Keratinocyte (primary cell): ENCODE data around the gene COX5A. TPM values are rescaled to one million over a fixed set of nuclear protein-coding genes. Genes with fewer than 3 reads are reported as not detected.

Experiments
- DNase-seq: peaks from one replicate; pipeline ENCODE4 v3.0.0-alpha.2; 2011; ENCODE audit warnings: low read depth, missing footprints, low spot score
- FAIRE-seq: peaks from 2 replicates; lab custom pipeline; 2011; peaks lifted over from hg19 to GRCh38; lab: Jason Lieb, UNC
- H2AFZ ChIP-seq: 2 replicates; pipeline ENCODE4 v1.6.0; 2012; ENCODE audit warnings: low read length, control low read depth, inconsistent platforms; ENCODE audit not compliant: control insufficient read depth
- H3K27ac ChIP-seq: 2 replicates; pipeline ENCODE4 v1.5.1; 2011; ENCODE audit warnings: low read length; ENCODE audit not compliant: control insufficient read depth, insufficient read depth
- H3K27me3 ChIP-seq: 3 replicates; pipeline ENCODE4 v1.6.0; 2011; ENCODE audit warnings: low read length; ENCODE audit not compliant: control insufficient read depth, insufficient read depth; ENCODE audit errors: extremely low read depth
- H3K36me3 ChIP-seq, 2 experiments: 2 replicates in 1 of 2; 3 replicates in 1 of 2; pipeline ENCODE4 v1.5.1; 2011; ENCODE audit warnings: low read length in 2 of 2, mild to moderate bottlenecking in 1 of 2; ENCODE audit not compliant: control insufficient read depth in 2 of 2, insufficient read depth in 2 of 2; ENCODE audit errors: extremely low read depth in 1 of 2
- H3K4me1 ChIP-seq: 3 replicates; pipeline ENCODE4 v1.5.1; 2011; ENCODE audit warnings: low read length; ENCODE audit not compliant: control insufficient read depth, insufficient read depth; ENCODE audit errors: extremely low read depth
- H3K4me2 ChIP-seq: 3 replicates; pipeline ENCODE4 v1.6.0; 2011; ENCODE audit warnings: low read depth, low read length; ENCODE audit not compliant: control insufficient read depth, insufficient read depth; ENCODE audit errors: extremely low read depth
- H3K4me3 ChIP-seq, 3 experiments: fragments of 200-600 bp in 1 of 3; sonication (generic) in 1 of 3; 2 replicates in 2 of 3; 3 replicates in 1 of 3; pipeline ENCODE4 v1.5.1; 2011 to 2016; ENCODE audit warnings: low read length in 3 of 3, mild to moderate bottlenecking in 3 of 3, control low read depth in 2 of 3, inconsistent platforms in 1 of 3, low read depth in 1 of 3, mixed read lengths in 1 of 3, mixed run types in 1 of 3, moderate library complexity in 1 of 3; ENCODE audit not compliant: control insufficient read depth in 2 of 3, insufficient read depth in 2 of 3; ENCODE audit errors: extremely low read depth in 1 of 3
- H3K79me2 ChIP-seq: 2 replicates; pipeline ENCODE4 v1.6.0; 2012; ENCODE audit warnings: low read length; ENCODE audit not compliant: control insufficient read depth, insufficient read depth
- H3K9ac ChIP-seq: 3 replicates; pipeline ENCODE4 v1.6.0; 2011; ENCODE audit warnings: low read length; ENCODE audit not compliant: control insufficient read depth, insufficient read depth; ENCODE audit errors: extremely low read depth
- H3K9me1 ChIP-seq: 3 replicates; pipeline ENCODE4 v1.6.0; 2011; ENCODE audit warnings: low read length; ENCODE audit not compliant: control insufficient read depth, insufficient read depth; ENCODE audit errors: extremely low read depth
- H3K9me3 ChIP-seq: 2 replicates; pipeline ENCODE4 v1.5.1; 2012; ENCODE audit warnings: low read depth, low read length; ENCODE audit not compliant: control insufficient read depth
- H4K20me1 ChIP-seq: 3 replicates; pipeline ENCODE4 v1.6.0; 2011; ENCODE audit warnings: low read length; ENCODE audit not compliant: control insufficient read depth, insufficient read depth; ENCODE audit errors: extremely low read depth
- EZH2 ChIP-seq: IDR thresholded peaks from one replicate; pipeline ENCODE4 v1.6.1; 2012; ENCODE audit warnings: inconsistent platforms, mild to moderate bottlenecking, low read length, moderate library complexity
- dilution Hi-C: fragments of 300-500 bp; cut with MboI; formaldehyde crosslinking; loops from one replicate; pipeline ENCODE4 v1.7.0; 2020; ENCODE audit warnings: low sequenced_read_pairs; ENCODE audit not compliant: extremely low pct_ligation_motif_present
- polyA plus RNA-seq, 5 experiments: library from polyadenylated mRNA; depleted of rRNA in 3 of 5; stranded (reverse) in 3 of 5; stranded (forward) in 1 of 5; unstranded in 1 of 5; fragments of >200 nt; gene quantifications; 1 replicate in 1 of 5; 2 replicates in 3 of 5; 3 replicates in 1 of 5; pipeline versions ENCODE4 v1.2.1 to v1.2.3, GENCODE V29; 2011 to 2012; ENCODE audit warnings: missing spikeins in 2 of 5, low read depth in 1 of 5, low replicate concordance in 1 of 5
- TF ChIP-seq, protein P1 (sequence below), 3 experiments: IDR thresholded peaks in 1 of 3; conservative IDR thresholded peaks in 1 of 3; optimal IDR thresholded peaks in 1 of 3; 2 replicates in 2 of 3; 3 replicates in 1 of 3; pipeline versions ENCODE3 to v1.5.1; 2011; ENCODE audit warnings: low read length in 3 of 3, mild to moderate bottlenecking in 3 of 3, moderate library complexity in 2 of 3, control low read depth in 1 of 3, inconsistent platforms in 1 of 3; ENCODE audit not compliant: insufficient read depth in 2 of 3; ENCODE audit errors: extremely low read depth in 1 of 3

The COX5A gene
- polyA plus RNA-seq, 1 donor (not counting 4 experiments of a cell fraction or from before 2014, with no cell fraction given), result 217 TPM

- H3K27ac ChIP-seq, result no peak overlapping the region
- TF ChIP-seq, protein P1, sequence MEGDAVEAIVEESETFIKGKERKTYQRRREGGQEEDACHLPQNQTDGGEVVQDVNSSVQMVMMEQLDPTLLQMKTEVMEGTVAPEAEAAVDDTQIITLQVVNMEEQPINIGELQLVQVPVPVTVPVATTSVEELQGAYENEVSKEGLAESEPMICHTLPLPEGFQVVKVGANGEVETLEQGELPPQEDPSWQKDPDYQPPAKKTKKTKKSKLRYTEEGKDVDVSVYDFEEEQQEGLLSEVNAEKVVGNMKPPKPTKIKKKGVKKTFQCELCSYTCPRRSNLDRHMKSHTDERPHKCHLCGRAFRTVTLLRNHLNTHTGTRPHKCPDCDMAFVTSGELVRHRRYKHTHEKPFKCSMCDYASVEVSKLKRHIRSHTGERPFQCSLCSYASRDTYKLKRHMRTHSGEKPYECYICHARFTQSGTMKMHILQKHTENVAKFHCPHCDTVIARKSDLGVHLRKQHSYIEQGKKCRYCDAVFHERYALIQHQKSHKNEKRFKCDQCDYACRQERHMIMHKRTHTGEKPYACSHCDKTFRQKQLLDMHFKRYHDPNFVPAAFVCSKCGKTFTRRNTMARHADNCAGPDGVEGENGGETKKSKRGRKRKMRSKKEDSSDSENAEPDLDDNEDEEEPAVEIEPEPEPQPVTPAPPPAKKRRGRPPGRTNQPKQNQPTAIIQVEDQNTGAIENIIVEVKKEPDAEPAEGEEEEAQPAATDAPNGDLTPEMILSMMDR (optimal IDR thresholded peaks at IDR 0.05 in 1 of 3, IDR thresholded peaks at IDR 0.05 in 1 of 3, conservative IDR thresholded peaks at IDR 0.05 in 1 of 3; ENCODE audit: extremely low read depth in 1 of 3, insufficient read depth in 2 of 3, low read length in 3 of 3), result no peak
- no peak for TF ChIP-seq EZH2
- H3K4me3 ChIP-seq, result no peak overlapping the region
- no peak overlapping the region for H3K9ac ChIP-seq
- H3K27me3 ChIP-seq, result peaks cover 24% of the 10 kb centered on the region
- no peaks in the 10 kb centered on the region for H3K79me2 ChIP-seq
- H4K20me1 ChIP-seq, result no peaks in the 10 kb centered on the region
- H3K4me1 ChIP-seq, result peaks cover 17% of the 10 kb centered on the region
- H3K4me2 ChIP-seq, result no peak overlapping the region
- no peaks in the 10 kb centered on the region for H3K9me1 ChIP-seq
- H3K36me3 ChIP-seq, result no peaks in the 10 kb centered on the region
- dilution Hi-C loops, result no loop called here
- H3K9me3 ChIP-seq, result no peaks in the 10 kb centered on the region
- no peak overlapping the region for H2AFZ ChIP-seq
- FAIRE-seq, result no peak
- DNase-seq, result no peak
These were observed 24.8 kb upstream of the COX5A start for GRCh38 chr15:74962671-74963070.

DNA sequence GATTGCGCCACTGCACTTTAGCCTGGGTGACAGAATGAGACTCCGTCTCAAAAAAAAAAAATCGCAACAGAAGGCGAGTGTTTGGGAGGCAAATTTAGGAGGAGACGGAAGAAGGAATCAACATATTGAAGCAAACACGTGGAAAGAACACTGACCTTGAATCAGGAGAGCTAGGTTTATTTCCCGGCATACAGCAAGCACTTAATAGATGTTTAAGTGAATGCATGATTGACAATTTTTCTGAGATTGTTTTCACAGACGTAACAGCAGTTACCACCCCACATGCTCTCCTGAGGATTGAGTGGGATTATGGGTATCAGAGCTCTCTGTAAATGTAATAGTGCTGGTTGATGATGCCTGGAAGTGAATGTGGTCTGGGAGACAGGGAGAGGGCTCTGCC lies 24.3 kb upstream of the COX5A start:
- Histone ChIP-seq H2AFZ (no peak overlapping the region), H4K20me1 (no peaks in the 10 kb centered on the region), H3K9me3 (no peaks in the 10 kb centered on the region), H3K4me1 (peaks cover 16% of the 10 kb centered on the region), H3K9ac (no peak overlapping the region), H3K27me3 (peaks cover 29% of the 10 kb centered on the region), H3K27ac (no peak overlapping the region), H3K4me3 (no peak overlapping the region), H3K4me2 (no peak overlapping the region), H3K36me3 (no peaks in the 10 kb centered on the region), H3K79me2 (no peaks in the 10 kb centered on the region), H3K9me1 (no peaks in the 10 kb centered on the region)
- dilution Hi-C loops, result no loop called here
- DNase-seq (no peak), FAIRE-seq (no peak)
- no peak for TF ChIP-seq EZH2
- TF ChIP-seq, protein P1 (optimal IDR thresholded peaks at IDR 0.05 in 1 of 3, IDR thresholded peaks at IDR 0.05 in 1 of 3, conservative IDR thresholded peaks at IDR 0.05 in 1 of 3; ENCODE audit: extremely low read depth in 1 of 3, insufficient read depth in 2 of 3, low read length in 3 of 3), result no peak
